Neural cell (in vitro differentiated cells): Measurements from ENCODE around the gene ENTREP3. TPM values are rescaled to one million over a fixed set of nuclear protein-coding genes. Genes with fewer than 3 reads are reported as not detected.

Experiments
- H2AFZ ChIP-seq: fragments of 200-600, 300-800 bp; sonication (generic), shearing (Covaris generic); 2 replicates; pipeline ENCODE4 v1.6.0; 2014; ENCODE audit warnings: low read depth, mild to moderate bottlenecking, antibody characterized with exemption, low read length, moderate library complexity
- H3F3A ChIP-seq: fragments of 200-600 bp; shearing (Covaris generic); 2 replicates; pipeline ENCODE4 v1.6.1; 2016; ENCODE audit warnings: mild to moderate bottlenecking, moderate library complexity, mixed read lengths, antibody characterized with exemption, low read length; ENCODE audit not compliant: insufficient read depth, poor library complexity, severe bottlenecking
- H3K27ac ChIP-seq: fragments of 200-600, 300-800 bp; sonication (generic), shearing (Covaris generic); 2 replicates; pipeline ENCODE4 v1.5.1; 2014; ENCODE audit warnings: mild to moderate bottlenecking, low read length, moderate library complexity
- H3K27me3 ChIP-seq: fragments of 300-800, 200-600 bp; sonication (generic), shearing (Covaris generic); 2 replicates; pipeline ENCODE4 v1.6.0; 2014; ENCODE audit warnings: mild to moderate bottlenecking, low read depth, low read length, moderate library complexity; ENCODE audit not compliant: insufficient read depth
- H3K36me3 ChIP-seq: fragments of 300-800, 200-600 bp; sonication (generic), shearing (Covaris generic); 2 replicates; pipeline ENCODE4 v1.5.1; 2014; ENCODE audit warnings: mild to moderate bottlenecking, antibody characterized with exemption, low read length, moderate library complexity; ENCODE audit not compliant: insufficient read depth
- H3K4me2 ChIP-seq: fragments of 300-800, 200-600 bp; sonication (generic), shearing (Covaris generic); 2 replicates; pipeline ENCODE4 v1.6.0; 2014; ENCODE audit warnings: mild to moderate bottlenecking, low read length
- H3K4me3 ChIP-seq: fragments of 300-800, 200-600 bp; sonication (generic), shearing (Covaris generic); 2 replicates; pipeline ENCODE4 v1.5.1; 2014; ENCODE audit warnings: mild to moderate bottlenecking, low read length, moderate library complexity
- H3K79me2 ChIP-seq: fragments of 200-600 bp; shearing (Covaris generic); replicated peaks from 2 replicates; pipeline ENCODE4 v1.6.0; 2014; ENCODE audit warnings: mild to moderate bottlenecking, low read length, moderate library complexity; ENCODE audit not compliant: insufficient read depth
- H3K9ac ChIP-seq: fragments of 300-800, 200-600 bp; sonication (generic), shearing (Covaris generic); 2 replicates; pipeline ENCODE4 v1.6.1; 2016; ENCODE audit warnings: mild to moderate bottlenecking, low read length, mixed read lengths
- H3K9me2 ChIP-seq: fragments of 200-600 bp; shearing (Covaris generic); 2 replicates; pipeline ENCODE4 v1.6.1; 2016; ENCODE audit warnings: mild to moderate bottlenecking, low read length, mixed read lengths; ENCODE audit not compliant: insufficient read depth
- H3K9me3 ChIP-seq: fragments of 200-600, 300-800 bp; sonication (generic), shearing (Covaris generic); 2 replicates; pipeline ENCODE4 v1.6.1; 2016; ENCODE audit warnings: mild to moderate bottlenecking, mixed run types, low read length, moderate library complexity, mixed read lengths
- H4K20me1 ChIP-seq: fragments of 200-600 bp; shearing (Covaris generic); 2 replicates; pipeline ENCODE4 v1.6.1; 2016; ENCODE audit warnings: mild to moderate bottlenecking, mixed run types; ENCODE audit not compliant: insufficient read depth
- EP300 ChIP-seq: fragments of 450-650 bp; conservative IDR thresholded peaks from 2 replicates; pipeline ENCODE4 v1.6.1; 2014; ENCODE audit warnings: antibody characterized with exemption, mild to moderate bottlenecking, moderate library complexity; ENCODE audit not compliant: poor library complexity, severe bottlenecking
- EZH2 ChIP-seq: fragments of 200-600, 300-800 bp; shearing (Covaris generic), sonication (generic); IDR thresholded peaks from 2 replicates; pipeline ENCODE4 v1.6.1; 2014; ENCODE audit warnings: antibody characterized with exemption, low read length, borderline replicate concordance, mild to moderate bottlenecking; ENCODE audit not compliant: insufficient read depth, poor library complexity, severe bottlenecking
- MXI1 ChIP-seq: fragments of 450-650 bp; conservative IDR thresholded peaks from 2 replicates; pipeline ENCODE4 v1.6.1; 2014; ENCODE audit warnings: antibody characterized with exemption, mild to moderate bottlenecking; ENCODE audit not compliant: poor library complexity, severe bottlenecking
- POLR2AphosphoS5 ChIP-seq: IDR thresholded peaks from 2 replicates; pipeline ENCODE4 v1.6.1; 2012
- RAD21 ChIP-seq: fragments of 450-650 bp; conservative IDR thresholded peaks from 2 replicates; pipeline ENCODE4 v1.6.1; 2014; ENCODE audit warnings: antibody characterized with exemption, mild to moderate bottlenecking, moderate library complexity
- SMC3 ChIP-seq: fragments of 450-650 bp; conservative IDR thresholded peaks from 2 replicates; pipeline ENCODE4 v1.6.1; 2014; ENCODE audit warnings: antibody characterized with exemption, mild to moderate bottlenecking, moderate library complexity; ENCODE audit not compliant: poor library complexity
- TAF1 ChIP-seq: IDR thresholded peaks from 2 replicates; pipeline ENCODE4 v1.6.1; 2012; ENCODE audit warnings: low read depth
- polyA plus RNA-seq: library from polyadenylated mRNA; depleted of rRNA; stranded (reverse); fragments of >200 nt; gene quantifications from 2 replicates; pipeline ENCODE4 v1.2.3, GENCODE V29; 2014
- TF ChIP-seq, protein P1 (sequence below): fragments of 450-650 bp; IDR thresholded peaks from 2 replicates; pipeline ENCODE4 v1.5.1; 2014; ENCODE audit warnings: antibody characterized with exemption, mild to moderate bottlenecking, moderate library complexity; ENCODE audit not compliant: poor library complexity, severe bottlenecking
- TF ChIP-seq, protein P2 (sequence below): IDR thresholded peaks from 2 replicates; pipeline ENCODE4 v1.6.1; 2012; ENCODE audit warnings: borderline replicate concordance

Gene ENTREP3
- polyA plus RNA-seq, 1 donor from 2014 or later: 11.1 TPM

DNA sequence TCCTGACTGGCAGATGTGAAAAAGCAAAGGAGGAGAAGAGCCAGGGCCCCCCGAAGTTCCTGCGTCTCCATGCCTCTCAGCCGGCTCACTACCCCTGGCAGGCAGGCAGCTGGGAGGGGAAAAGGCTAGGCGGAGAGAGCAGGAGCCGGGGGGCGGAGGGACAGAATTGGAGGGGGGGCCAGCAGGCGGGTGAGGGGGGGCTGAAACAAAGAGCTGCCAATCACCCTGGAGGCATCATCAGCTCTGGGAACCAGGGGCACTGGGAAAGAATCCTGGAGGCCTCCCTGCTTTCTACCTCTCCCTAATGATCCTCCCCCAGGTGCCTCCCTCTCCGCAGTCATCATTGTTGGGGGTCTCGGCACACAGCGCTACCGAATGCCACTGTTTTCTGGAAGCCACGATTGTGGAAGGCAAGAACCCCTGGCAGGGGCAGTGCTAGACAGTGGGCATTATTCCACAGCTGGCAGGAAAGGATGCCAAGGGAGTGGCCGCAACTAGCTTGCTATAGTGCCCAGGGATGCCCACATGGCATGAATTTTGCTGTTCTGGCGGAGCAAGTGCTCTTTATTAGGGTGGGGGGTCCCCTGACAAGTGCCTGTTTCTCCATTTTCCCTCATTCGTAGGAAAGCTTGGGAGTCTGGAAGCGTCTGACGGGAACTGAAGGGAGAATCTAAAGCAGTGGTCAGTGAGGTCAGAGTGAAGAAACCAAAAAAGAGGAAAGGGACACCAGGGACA lies 47.3 kb downstream of the ENTREP3 start, which contains the start of gene THBS3:
TSS of gene THBS3 (minus strand) at position 92 of the 735 bp plus-strand sequence. CDS start at position 71, 21 bp downstream.
- H3K9ac ChIP-seq: peak within 1 kb of the TSS; percentile 100
- peak within 1 kb of the TSS; percentile 91 for H3K4me3 ChIP-seq
- H3K4me2 ChIP-seq: peak within 1 kb of the TSS; percentile 100
- H3K27me3 ChIP-seq: no peaks in the 10 kb centered on the region
- H3K79me2 ChIP-seq: peaks cover 24% of the 10 kb centered on the region
- H3K9me2 ChIP-seq: no peaks in the 10 kb centered on the region
- H3K9me3 ChIP-seq: no peaks in the 10 kb centered on the region
- TF ChIP-seq, protein P1, sequence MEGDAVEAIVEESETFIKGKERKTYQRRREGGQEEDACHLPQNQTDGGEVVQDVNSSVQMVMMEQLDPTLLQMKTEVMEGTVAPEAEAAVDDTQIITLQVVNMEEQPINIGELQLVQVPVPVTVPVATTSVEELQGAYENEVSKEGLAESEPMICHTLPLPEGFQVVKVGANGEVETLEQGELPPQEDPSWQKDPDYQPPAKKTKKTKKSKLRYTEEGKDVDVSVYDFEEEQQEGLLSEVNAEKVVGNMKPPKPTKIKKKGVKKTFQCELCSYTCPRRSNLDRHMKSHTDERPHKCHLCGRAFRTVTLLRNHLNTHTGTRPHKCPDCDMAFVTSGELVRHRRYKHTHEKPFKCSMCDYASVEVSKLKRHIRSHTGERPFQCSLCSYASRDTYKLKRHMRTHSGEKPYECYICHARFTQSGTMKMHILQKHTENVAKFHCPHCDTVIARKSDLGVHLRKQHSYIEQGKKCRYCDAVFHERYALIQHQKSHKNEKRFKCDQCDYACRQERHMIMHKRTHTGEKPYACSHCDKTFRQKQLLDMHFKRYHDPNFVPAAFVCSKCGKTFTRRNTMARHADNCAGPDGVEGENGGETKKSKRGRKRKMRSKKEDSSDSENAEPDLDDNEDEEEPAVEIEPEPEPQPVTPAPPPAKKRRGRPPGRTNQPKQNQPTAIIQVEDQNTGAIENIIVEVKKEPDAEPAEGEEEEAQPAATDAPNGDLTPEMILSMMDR: no peak
- peak; percentile 91 for TF ChIP-seq TAF1
- TF ChIP-seq, protein P2, sequence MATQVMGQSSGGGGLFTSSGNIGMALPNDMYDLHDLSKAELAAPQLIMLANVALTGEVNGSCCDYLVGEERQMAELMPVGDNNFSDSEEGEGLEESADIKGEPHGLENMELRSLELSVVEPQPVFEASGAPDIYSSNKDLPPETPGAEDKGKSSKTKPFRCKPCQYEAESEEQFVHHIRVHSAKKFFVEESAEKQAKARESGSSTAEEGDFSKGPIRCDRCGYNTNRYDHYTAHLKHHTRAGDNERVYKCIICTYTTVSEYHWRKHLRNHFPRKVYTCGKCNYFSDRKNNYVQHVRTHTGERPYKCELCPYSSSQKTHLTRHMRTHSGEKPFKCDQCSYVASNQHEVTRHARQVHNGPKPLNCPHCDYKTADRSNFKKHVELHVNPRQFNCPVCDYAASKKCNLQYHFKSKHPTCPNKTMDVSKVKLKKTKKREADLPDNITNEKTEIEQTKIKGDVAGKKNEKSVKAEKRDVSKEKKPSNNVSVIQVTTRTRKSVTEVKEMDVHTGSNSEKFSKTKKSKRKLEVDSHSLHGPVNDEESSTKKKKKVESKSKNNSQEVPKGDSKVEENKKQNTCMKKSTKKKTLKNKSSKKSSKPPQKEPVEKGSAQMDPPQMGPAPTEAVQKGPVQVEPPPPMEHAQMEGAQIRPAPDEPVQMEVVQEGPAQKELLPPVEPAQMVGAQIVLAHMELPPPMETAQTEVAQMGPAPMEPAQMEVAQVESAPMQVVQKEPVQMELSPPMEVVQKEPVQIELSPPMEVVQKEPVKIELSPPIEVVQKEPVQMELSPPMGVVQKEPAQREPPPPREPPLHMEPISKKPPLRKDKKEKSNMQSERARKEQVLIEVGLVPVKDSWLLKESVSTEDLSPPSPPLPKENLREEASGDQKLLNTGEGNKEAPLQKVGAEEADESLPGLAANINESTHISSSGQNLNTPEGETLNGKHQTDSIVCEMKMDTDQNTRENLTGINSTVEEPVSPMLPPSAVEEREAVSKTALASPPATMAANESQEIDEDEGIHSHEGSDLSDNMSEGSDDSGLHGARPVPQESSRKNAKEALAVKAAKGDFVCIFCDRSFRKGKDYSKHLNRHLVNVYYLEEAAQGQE: peak; percentile 81
- no peak for TF ChIP-seq EZH2
- TF ChIP-seq POLR2AphosphoS5: peak; percentile 88
- H2AFZ ChIP-seq: peak within 1 kb of the TSS; percentile 59
- H3F3A ChIP-seq: peaks cover 6% of the 10 kb centered on the region
- H3K27ac ChIP-seq: peak within 1 kb of the TSS; percentile 100
- H4K20me1 ChIP-seq: no peaks in the 10 kb centered on the region
- H3K36me3 ChIP-seq: no peaks in the 10 kb centered on the region

DNA sequence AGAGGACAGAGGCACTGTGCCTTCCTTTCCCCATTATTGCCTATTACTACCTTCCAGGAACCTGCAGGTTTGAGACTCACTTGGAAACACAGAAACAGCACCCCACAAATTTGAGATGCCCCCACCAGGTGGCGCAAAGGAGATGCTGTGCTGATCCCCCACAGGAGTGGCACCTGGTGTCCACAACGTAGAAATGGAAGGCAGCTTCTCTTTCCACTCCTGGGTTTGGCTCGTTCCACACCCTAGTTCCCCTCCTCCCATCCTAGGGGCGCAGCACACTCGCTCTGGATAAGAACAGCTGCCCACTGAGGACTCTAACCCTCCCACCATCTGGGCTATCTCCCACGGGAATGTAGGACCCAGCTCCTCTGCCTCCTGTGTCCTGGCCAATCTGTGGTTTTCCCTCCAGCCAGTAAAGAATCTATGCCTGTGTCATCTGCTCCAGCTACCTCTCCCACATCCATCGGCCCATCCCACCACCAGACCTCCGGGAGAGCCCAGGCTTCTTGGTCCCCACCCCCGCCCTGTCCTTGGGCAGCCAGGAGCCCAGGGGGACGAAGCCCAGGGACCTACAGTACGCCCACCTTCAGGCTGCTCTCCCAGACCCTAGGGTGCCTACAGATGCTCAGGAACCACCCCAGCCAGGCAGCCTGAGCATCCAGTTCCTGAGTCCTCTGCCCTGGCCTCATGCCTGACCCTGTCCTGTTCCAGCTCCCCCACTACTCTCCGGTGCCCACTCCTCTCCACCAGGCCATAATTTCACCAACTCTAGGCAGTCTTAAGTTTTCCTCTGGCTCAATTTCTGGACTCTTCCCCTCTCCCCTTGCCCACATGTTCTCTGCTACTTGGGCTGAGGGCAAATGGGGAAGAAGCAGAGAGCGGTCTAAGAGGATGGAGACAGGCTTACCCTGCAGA lies 48.1 kb downstream of the ENTREP3 start:
- Histone ChIP-seq H2AFZ (peak overlapping the region; percentile 18), H4K20me1 (no peaks in the 10 kb centered on the region), H3K9me3 (no peaks in the 10 kb centered on the region), H3K9me2 (no peaks in the 10 kb centered on the region), H3K4me3 (peak overlapping the region; percentile 91), H3K9ac (peak overlapping the region; percentile 100), H3K79me2 (peaks cover 24% of the 10 kb centered on the region), H3K27ac (peak overlapping the region; percentile 100), H3K36me3 (no peaks in the 10 kb centered on the region), H3F3A (peaks cover 6% of the 10 kb centered on the region), H3K4me2 (peak overlapping the region; percentile 83), H3K27me3 (no peaks in the 10 kb centered on the region)
- TF ChIP-seq MXI1 (no peak), EP300 (peak; percentile 19), TAF1 (no peak), EZH2 (no peak), SMC3 (peak; percentile 93), POLR2AphosphoS5 (peak; percentile 72), RAD21 (peak; percentile 77)
- TF ChIP-seq, protein P2: no peak
- TF ChIP-seq, protein P1: peak; percentile 94
